Hepatocyte (in vitro differentiated cells): ENCODE results near the gene WDFY1. TPM values are rescaled to one million over a fixed set of nuclear protein-coding genes. Genes with fewer than 3 reads are reported as not detected.

Experiments
- DNase-seq: peaks from one replicate; pipeline ENCODE4 v3.0.0-alpha.2; 2016; ENCODE audit warnings: low spot score
- H2AFZ ChIP-seq: fragments of 200-600 bp; sonication (generic); 2 replicates; pipeline ENCODE4 v1.6.0; 2016; ENCODE audit warnings: antibody characterized with exemption, mild to moderate bottlenecking
- H3K27ac ChIP-seq: fragments of 200-600 bp; sonication (generic); 2 replicates; pipeline ENCODE4 v1.5.1; 2016; ENCODE audit warnings: mild to moderate bottlenecking
- H3K27me3 ChIP-seq: fragments of 200-600 bp; sonication (generic); 2 replicates; pipeline ENCODE4 v1.6.1; 2016
- H3K36me3 ChIP-seq: fragments of 200-600 bp; sonication (generic); replicated peaks from 2 replicates; pipeline ENCODE4 v1.5.1; 2016; ENCODE audit warnings: low read depth; ENCODE audit not compliant: insufficient read depth
- H3K4me1 ChIP-seq: fragments of 200-600 bp; sonication (generic); 2 replicates; pipeline ENCODE4 v1.5.1; 2016; ENCODE audit warnings: mild to moderate bottlenecking, moderate library complexity; ENCODE audit not compliant: insufficient read depth
- H3K4me2 ChIP-seq: fragments of 200-600 bp; sonication (generic); 2 replicates; pipeline ENCODE4 v1.6.0; 2016
- H3K4me3 ChIP-seq: fragments of 200-600 bp; sonication (generic); 2 replicates; pipeline ENCODE4 v1.5.1; 2016; ENCODE audit warnings: mild to moderate bottlenecking
- H3K79me2 ChIP-seq: fragments of 200-600 bp; sonication (generic); 2 replicates; pipeline ENCODE4 v1.6.0; 2017; ENCODE audit warnings: mild to moderate bottlenecking
- H3K9me2 ChIP-seq: fragments of 200-600 bp; sonication (generic); replicated peaks from 2 replicates; pipeline ENCODE4 v1.6.0; 2017; ENCODE audit warnings: mild to moderate bottlenecking; ENCODE audit not compliant: insufficient read depth
- H3K9me3 ChIP-seq: fragments of 200-600 bp; sonication (generic); 2 replicates; pipeline ENCODE4 v1.5.1; 2016; ENCODE audit warnings: low read depth, mild to moderate bottlenecking
- H4K20me1 ChIP-seq: fragments of 200-600 bp; sonication (generic); 2 replicates; pipeline ENCODE4 v1.6.0; 2016; ENCODE audit warnings: mild to moderate bottlenecking; ENCODE audit not compliant: insufficient read depth, poor library complexity, severe bottlenecking
- CTCF ChIP-seq: fragments of 200-600 bp; sonication (generic); IDR thresholded peaks from 2 replicates; pipeline ENCODE4 v1.5.1; 2016; ENCODE audit warnings: antibody characterized with exemption, mild to moderate bottlenecking; ENCODE audit not compliant: poor library complexity
- EZH2 ChIP-seq: fragments of 200-600 bp; sonication (generic); IDR thresholded peaks from 2 replicates; pipeline ENCODE4 v1.6.1; 2016; ENCODE audit warnings: antibody characterized with exemption, mild to moderate bottlenecking, borderline replicate concordance
- EZH2phosphoT487 ChIP-seq: fragments of 200-600 bp; sonication (generic); IDR thresholded peaks from one replicate; pipeline ENCODE4 v1.6.1; 2018; ENCODE audit warnings: antibody characterized with exemption, mild to moderate bottlenecking, low read depth, moderate library complexity; ENCODE audit not compliant: unreplicated experiment, severe bottlenecking
- WGBS: methylation state at CpG from one replicate; pipeline ENCODE4 v1.1.6; 2016; ENCODE audit warnings: low lambda C conversion rate; ENCODE audit errors: missing lambda C conversion rate; 5-methylcytosine and 5-hydroxymethylcytosine counted together
- polyA plus RNA-seq: library from polyadenylated mRNA; unstranded; fragments of >200 nt; fragmentation: Nextera tagmentation; extraction: Ambion mirVana; gene quantifications from 2 replicates; pipeline ENCODE4 v1.2.1, GENCODE V29; 2016
- total RNA-seq: library from RNA; depleted of rRNA; stranded (reverse); fragments of >200 nt; gene quantifications from 2 replicates; pipeline ENCODE4 v1.2.3, GENCODE V29; 2014

Gene WDFY1
- total and polyA plus RNA-seq, 2 experiments from 2014 or later, result 45.6 to 68.3 TPM

- H3K9me2 ChIP-seq, result no peaks in the 10 kb centered on the region
- H3K27ac ChIP-seq, result no peak overlapping the region
- 100% methylated on average over 2 of the region's 2 CpGs for WGBS
- H3K4me2 ChIP-seq, result no peak overlapping the region
- H3K4me1 ChIP-seq, result no peaks in the 10 kb centered on the region
- no peaks in the 10 kb centered on the region for H3K27me3 ChIP-seq
- no peaks in the 10 kb centered on the region for H4K20me1 ChIP-seq
- no peak for TF ChIP-seq EZH2phosphoT487
- no peak for TF ChIP-seq CTCF
- no peak for TF ChIP-seq EZH2
- no peaks in the 10 kb centered on the region for H3K36me3 ChIP-seq
- no peak overlapping the region for H2AFZ ChIP-seq
- DNase-seq, result no peak
- H3K79me2 ChIP-seq, result no peaks in the 10 kb centered on the region
- H3K4me3 ChIP-seq, result no peak overlapping the region
- no peaks in the 10 kb centered on the region for H3K9me3 ChIP-seq
These were observed 56.9 kb downstream of the WDFY1 start for GRCh38 chr2:223888251-223888650.

- no peak overlapping the region for H2AFZ ChIP-seq
- H3K4me3 ChIP-seq, result no peak overlapping the region
- no peak overlapping the region for H3K4me2 ChIP-seq
- TF ChIP-seq EZH2phosphoT487 (no peak), CTCF (no peak), EZH2 (no peak)
- no peaks in the 10 kb centered on the region for H4K20me1 ChIP-seq
- H3K27ac ChIP-seq, result no peak overlapping the region
- no peaks in the 10 kb centered on the region for H3K27me3 ChIP-seq
- no peaks in the 10 kb centered on the region for H3K9me3 ChIP-seq
- WGBS, result 79% methylated on average over 5 of the region's 5 CpGs
- no peaks in the 10 kb centered on the region for H3K4me1 ChIP-seq
- no peaks in the 10 kb centered on the region for H3K9me2 ChIP-seq
- DNase-seq, result no peak
- H3K79me2 ChIP-seq, result no peaks in the 10 kb centered on the region
- no peaks in the 10 kb centered on the region for H3K36me3 ChIP-seq
These were observed 58.0 kb downstream of the WDFY1 start for GRCh38 chr2:223887127-223887526.

GRCh38 chr2:223886726-223887125 is 58.4 kb downstream of the WDFY1 start:
- no peak overlapping the region for H2AFZ ChIP-seq
- WGBS, result 2% methylated on average over 2 of the region's 2 CpGs
- H3K4me1 ChIP-seq, result no peaks in the 10 kb centered on the region
- H3K36me3 ChIP-seq, result no peaks in the 10 kb centered on the region
- H3K9me3 ChIP-seq, result no peaks in the 10 kb centered on the region
- H3K27me3 ChIP-seq, result no peaks in the 10 kb centered on the region
- TF ChIP-seq EZH2 (no peak), EZH2phosphoT487 (no peak), CTCF (no peak)
- no peaks in the 10 kb centered on the region for H4K20me1 ChIP-seq
- no peak overlapping the region for H3K4me2 ChIP-seq
- H3K4me3 ChIP-seq, result no peak overlapping the region
- DNase-seq, result no peak
- H3K9me2 ChIP-seq, result no peaks in the 10 kb centered on the region
- no peaks in the 10 kb centered on the region for H3K79me2 ChIP-seq
- no peak overlapping the region for H3K27ac ChIP-seq

GRCh38 chr2:223884399-223884798 is 60.7 kb downstream of the WDFY1 start:
- no peaks in the 10 kb centered on the region for H3K79me2 ChIP-seq
- H3K9me2 ChIP-seq, result no peaks in the 10 kb centered on the region
- H3K4me3 ChIP-seq, result no peak overlapping the region
- H3K36me3 ChIP-seq, result no peaks in the 10 kb centered on the region
- H4K20me1 ChIP-seq, result no peaks in the 10 kb centered on the region
- no peak overlapping the region for H3K4me2 ChIP-seq
- no peaks in the 10 kb centered on the region for H3K9me3 ChIP-seq
- WGBS, result 92% methylated on average over 3 of the region's 3 CpGs
- no peaks in the 10 kb centered on the region for H3K4me1 ChIP-seq
- TF ChIP-seq CTCF (no peak), EZH2phosphoT487 (no peak), EZH2 (no peak)
- H3K27ac ChIP-seq, result no peak overlapping the region
- H2AFZ ChIP-seq, result no peak overlapping the region
- DNase-seq, result no peak
- no peaks in the 10 kb centered on the region for H3K27me3 ChIP-seq
